Ishikawa (cell line): Measurements from ENCODE around the gene C2orf69.

Experiments used
- CEBPB ChIP-seq: IDR thresholded peaks from 2 replicates; pipeline ENCODE4 v1.6.1; 2012
- EGR1 ChIP-seq: IDR thresholded peaks from 2 replicates; pipeline ENCODE4 v1.6.1; 2012
- EP300 ChIP-seq: IDR thresholded peaks from 2 replicates; pipeline ENCODE4 v1.6.1; 2012; ENCODE audit warnings: borderline replicate concordance
- FOXM1 ChIP-seq: IDR thresholded peaks from 2 replicates; pipeline ENCODE4 v1.6.1; 2012; ENCODE audit warnings: low read depth, borderline replicate concordance
- RAD21 ChIP-seq: IDR thresholded peaks from 2 replicates; pipeline ENCODE4 v1.6.1; 2012; ENCODE audit warnings: low read depth
- TCF12 ChIP-seq: IDR thresholded peaks from 2 replicates; pipeline ENCODE4 v1.6.1; 2012; ENCODE audit warnings: low read depth
- YY1 ChIP-seq: IDR thresholded peaks from 2 replicates; pipeline ENCODE4 v1.6.1; 2012; ENCODE audit warnings: low read depth
- ZBTB7A ChIP-seq: IDR thresholded peaks from 2 replicates; pipeline ENCODE4 v1.6.1; 2012; ENCODE audit warnings: low read depth
- TF ChIP-seq, protein P1 (sequence below): IDR thresholded peaks from 2 replicates; pipeline ENCODE4 v1.6.1; 2012
- TF ChIP-seq, protein P2 (sequence below): IDR thresholded peaks from 2 replicates; pipeline ENCODE4 v1.6.1; 2012; ENCODE audit warnings: low read depth, mild to moderate bottlenecking

DNA sequence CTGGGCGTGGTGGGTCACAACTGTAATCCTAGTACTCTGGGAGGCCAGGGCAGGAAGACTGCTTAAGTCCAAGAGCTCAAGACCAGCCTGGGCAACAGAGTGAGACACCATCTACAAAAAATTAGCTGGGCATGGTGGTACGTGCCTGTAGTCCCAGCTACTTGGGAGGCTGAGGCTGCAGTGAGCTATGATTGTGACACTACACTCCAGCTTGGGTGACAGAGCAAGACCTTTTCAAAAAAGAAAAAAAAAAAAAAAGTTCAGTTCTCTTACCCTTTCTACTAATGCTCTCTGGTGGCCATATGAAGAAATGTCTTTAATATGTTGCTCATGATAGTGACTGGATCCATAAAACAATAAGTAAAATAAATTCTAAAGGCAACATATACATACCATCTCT, 29.3 kb downstream of the C2orf69 start:
- TF ChIP-seq RAD21 (no peak; the same call in 1 of the 2 replicates), EP300 (no peak), ZBTB7A (no peak), YY1 (no peak), EGR1 (no peak), FOXM1 (no peak), TCF12 (no peak), CEBPB (no peak)
- TF ChIP-seq, protein P1, sequence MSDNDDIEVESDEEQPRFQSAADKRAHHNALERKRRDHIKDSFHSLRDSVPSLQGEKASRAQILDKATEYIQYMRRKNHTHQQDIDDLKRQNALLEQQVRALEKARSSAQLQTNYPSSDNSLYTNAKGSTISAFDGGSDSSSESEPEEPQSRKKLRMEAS = no peak
- TF ChIP-seq, protein P2, sequence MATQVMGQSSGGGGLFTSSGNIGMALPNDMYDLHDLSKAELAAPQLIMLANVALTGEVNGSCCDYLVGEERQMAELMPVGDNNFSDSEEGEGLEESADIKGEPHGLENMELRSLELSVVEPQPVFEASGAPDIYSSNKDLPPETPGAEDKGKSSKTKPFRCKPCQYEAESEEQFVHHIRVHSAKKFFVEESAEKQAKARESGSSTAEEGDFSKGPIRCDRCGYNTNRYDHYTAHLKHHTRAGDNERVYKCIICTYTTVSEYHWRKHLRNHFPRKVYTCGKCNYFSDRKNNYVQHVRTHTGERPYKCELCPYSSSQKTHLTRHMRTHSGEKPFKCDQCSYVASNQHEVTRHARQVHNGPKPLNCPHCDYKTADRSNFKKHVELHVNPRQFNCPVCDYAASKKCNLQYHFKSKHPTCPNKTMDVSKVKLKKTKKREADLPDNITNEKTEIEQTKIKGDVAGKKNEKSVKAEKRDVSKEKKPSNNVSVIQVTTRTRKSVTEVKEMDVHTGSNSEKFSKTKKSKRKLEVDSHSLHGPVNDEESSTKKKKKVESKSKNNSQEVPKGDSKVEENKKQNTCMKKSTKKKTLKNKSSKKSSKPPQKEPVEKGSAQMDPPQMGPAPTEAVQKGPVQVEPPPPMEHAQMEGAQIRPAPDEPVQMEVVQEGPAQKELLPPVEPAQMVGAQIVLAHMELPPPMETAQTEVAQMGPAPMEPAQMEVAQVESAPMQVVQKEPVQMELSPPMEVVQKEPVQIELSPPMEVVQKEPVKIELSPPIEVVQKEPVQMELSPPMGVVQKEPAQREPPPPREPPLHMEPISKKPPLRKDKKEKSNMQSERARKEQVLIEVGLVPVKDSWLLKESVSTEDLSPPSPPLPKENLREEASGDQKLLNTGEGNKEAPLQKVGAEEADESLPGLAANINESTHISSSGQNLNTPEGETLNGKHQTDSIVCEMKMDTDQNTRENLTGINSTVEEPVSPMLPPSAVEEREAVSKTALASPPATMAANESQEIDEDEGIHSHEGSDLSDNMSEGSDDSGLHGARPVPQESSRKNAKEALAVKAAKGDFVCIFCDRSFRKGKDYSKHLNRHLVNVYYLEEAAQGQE = no peak
